Nucleus accumbens (tissue), 56 donors: ENCODE data around the gene USP20.

Experiments used
- DNase-seq, 56 donors: peaks; one replicate each; lab custom pipeline; 2025; lab: John Stamatoyannopoulos, UW

Gene USP20

DNA sequence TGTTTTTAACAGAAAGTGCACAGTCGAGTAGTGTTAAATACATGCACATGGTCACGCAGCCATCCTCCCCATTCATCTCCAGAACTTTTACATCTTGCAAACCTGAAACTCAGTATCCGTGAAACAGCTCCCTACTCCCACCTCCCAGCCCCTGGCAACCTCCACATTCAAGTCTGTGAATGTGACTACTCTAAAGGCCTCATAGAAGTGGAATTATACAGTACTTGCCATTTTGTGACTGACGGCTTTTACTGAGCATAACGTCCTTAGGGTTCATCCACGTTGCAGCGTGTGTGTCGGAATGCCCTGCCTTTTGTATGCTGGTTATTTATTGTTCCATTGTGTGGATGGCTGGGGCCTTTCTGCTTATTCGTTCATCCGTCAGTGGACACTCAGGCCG, 35.8 kb downstream of the USP20 start:
- no peak for DNase-seq

DNA sequence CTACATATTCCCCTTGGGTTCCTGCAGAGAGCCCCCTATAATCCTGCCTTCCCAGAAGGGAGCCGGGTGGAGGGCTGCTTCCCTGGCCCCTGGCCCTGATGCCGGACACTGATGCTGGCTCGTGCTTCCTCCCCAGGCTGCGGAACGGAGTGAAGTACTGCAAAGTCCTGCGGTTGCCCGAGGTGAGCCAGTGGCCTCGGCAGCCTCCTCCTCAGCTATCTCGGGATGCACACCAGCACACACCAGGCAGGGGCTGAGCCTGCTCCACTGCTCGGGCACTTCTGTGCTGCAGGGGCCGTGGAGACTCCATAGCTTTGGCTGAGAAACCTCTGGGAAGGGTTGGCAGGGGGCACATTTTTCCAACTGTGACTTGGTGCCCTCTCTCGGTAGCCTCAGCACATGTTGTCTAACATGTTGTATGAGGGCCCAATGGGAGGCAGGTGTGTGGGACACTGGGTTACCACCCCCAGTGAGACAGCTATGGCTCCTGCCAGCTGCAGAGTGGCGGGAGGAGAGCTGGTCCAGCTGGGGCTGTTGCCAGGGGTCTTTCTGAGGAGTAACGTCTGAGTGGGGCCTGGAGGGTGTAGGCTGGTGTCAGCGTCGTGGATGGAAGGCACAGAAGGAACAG, 38.4 kb downstream of the USP20 start:
- no peak for DNase-seq

DNA sequence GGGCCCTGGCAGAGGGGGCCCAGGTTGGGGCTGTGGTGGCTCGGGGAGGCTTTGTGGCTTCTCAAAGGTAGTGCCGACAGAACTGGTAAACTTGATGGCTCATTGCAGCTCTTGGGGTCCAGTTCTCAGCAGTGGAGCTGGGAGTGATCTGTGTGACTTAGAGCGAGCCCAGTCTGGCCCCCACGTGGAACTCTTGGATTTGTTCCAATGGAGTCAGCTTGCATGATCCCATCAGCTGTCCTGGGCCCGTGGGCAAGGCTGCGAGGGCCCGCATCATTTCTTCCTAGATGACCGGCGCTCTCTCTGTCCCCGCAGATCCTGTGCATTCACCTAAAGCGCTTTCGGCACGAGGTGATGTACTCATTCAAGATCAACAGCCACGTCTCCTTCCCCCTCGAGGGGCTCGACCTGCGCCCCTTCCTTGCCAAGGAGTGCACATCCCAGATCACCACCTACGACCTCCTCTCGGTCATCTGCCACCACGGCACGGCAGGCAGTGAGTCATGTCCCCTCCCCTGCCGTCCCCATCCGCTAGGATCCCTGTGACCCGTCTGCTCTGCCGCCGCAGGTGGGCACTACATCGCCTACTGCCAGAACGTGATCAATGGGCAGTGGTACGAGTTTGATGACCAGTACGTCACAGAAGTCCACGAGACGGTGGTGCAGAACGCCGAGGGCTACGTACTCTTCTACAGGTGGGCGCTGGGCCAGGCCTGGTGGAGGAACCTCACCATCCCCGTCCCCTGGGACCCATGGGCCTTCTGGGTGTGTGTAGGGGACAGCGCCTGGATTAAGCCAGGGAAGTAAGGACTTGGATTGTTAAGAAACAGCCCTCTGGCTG, 39.2 kb downstream of the USP20 start:
- no peak for DNase-seq

DNA sequence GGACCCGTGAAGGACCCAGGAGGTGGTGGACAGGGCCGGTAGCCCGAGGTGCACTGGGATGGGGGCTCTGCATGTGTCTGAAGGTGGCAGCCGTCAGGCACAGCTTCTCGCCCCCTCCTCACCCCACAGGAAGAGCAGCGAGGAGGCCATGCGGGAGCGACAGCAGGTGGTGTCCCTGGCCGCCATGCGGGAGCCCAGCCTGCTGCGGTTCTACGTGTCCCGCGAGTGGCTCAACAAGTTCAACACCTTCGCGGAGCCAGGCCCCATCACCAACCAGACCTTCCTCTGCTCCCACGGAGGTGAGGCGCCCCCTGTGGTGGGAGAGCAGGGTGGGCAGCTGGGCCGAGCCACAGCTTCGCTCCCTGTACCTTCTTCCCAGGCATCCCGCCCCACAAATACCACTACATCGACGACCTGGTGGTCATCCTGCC, 39.9 kb downstream of the USP20 start:
- no peak for DNase-seq

DNA sequence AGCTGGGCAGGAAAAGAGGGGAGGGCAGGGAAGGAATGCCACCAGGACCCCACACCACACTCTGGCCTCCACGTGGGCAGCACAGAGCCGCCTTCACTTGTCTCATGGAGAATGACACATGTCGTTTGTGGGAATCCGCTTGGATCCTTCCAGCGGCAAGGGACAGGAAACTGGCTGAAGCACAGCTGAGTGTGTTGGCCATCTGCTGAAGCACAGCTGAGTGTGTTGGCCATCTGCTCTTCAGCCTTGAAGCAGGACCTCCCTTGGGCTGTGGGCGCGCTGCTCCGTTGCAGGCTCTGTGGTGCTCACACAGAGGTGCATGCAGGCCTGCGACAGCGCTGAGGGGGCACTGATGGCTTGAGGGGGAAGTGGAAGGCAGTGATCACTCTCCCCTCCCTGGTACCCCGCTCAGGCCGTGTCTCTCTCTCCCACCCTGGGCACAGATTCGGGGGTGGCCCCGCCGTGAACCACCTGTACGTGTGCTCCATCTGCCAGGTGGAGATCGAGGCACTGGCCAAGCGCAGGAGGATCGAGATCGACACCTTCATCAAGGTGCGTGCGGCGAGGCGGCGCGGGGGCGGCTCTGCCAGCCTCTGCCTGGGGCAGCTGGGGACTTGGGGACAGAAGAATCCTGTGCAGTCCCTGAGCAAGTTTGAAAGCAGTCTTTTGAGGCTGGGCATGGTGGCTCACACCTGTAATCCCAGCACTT, 40.6 kb downstream of the USP20 start:
- no peak for DNase-seq

DNA sequence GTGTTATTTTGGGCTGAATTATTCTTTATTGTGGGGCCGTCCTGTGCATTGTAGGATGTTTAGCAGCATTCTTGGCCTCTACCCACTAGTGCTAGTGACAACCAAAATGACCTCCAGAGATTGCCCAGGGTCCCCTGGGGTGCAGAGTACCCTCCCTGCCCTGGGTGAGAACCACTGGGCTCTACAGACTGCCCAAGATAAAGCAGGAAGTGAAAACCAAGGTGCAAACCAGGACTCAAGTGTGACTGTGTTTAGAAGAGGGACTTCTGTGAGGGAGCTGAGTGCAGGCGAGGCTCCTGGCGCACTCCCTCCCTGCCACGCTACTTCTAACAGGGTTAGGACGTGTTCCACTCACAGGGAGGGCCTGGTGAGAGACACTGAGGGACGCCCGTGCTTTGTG, 41.6 kb downstream of the USP20 start:
- DNase-seq = no peak

DNA sequence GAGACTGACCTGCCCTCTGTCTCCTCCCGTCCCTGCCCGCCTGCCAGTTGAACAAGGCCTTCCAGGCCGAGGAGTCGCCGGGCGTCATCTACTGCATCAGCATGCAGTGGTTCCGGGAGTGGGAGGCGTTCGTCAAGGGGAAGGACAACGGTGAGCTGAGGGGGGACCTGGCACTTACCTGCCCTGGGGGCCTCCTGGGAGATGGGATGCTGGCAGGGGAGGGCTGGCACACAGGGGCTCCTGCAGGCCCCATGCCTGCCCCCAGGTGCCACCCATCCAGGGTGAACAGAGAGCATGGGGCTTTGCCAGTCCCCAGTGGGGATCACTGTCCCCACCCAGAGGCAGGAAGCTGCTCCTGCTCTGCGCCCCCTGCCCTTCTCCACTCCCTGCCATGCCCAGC, 43.0 kb downstream of the USP20 start:
- DNase-seq = no peak

DNA sequence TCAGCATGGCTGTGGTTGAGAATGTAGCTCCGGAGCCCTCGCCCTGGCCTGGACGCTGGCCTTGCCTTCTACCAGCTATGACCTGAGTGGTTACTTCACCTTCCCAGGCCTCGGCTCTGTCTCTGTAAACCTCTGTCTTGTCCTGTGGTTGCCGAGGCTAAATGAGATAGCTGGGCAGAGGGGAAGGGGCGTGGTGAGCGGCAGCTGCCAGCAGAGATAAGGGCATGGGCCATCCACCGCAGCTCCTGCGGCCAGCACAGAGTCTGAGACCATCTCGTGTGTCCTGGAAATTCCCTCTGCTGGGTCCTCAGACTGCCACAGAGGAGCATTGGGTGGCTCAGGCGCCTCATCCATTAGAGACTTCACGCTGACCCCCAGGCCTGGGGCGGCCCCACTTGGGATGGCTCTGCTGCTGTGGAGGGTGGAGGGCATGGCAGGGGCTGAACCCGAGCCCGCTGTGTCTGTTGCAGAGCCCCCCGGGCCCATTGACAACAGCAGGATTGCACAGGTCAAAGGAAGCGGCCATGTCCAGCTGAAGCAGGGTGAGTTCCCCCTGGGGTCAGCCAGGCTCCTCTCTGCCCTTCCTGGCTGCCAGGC, 43.9 kb downstream of the USP20 start:
- DNase-seq = no peak

DNA sequence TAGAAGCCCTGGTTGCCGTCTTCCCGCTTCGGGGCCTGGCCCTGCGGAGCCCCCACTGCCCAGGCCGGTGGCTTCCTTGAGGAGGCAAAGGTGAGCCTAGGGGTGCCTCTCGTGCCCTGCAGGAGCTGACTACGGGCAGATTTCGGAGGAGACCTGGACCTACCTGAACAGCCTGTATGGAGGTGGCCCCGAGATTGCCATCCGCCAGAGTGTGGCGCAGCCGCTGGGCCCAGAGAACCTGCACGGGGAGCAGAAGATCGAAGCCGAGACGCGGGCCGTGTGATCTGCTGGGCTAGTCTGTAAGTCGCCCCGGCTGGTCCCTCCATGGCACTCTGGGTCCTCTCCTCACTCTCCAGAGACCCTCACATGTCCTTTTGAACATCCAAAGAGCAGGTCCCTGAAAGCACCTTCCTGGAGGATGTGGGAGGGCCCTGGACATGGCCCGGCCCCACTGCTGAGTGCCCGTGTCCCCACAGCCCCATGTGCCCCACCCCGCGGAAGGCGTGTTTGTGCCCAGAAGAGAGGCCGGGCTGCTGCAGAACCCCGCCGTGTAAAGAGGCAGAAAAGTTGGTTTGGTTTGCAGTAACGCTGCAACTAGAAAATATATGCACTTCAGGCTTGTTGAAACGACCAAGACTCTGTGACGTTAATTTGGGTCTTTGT, 44.9 kb downstream of the USP20 start:
- DNase-seq = no peak

DNA sequence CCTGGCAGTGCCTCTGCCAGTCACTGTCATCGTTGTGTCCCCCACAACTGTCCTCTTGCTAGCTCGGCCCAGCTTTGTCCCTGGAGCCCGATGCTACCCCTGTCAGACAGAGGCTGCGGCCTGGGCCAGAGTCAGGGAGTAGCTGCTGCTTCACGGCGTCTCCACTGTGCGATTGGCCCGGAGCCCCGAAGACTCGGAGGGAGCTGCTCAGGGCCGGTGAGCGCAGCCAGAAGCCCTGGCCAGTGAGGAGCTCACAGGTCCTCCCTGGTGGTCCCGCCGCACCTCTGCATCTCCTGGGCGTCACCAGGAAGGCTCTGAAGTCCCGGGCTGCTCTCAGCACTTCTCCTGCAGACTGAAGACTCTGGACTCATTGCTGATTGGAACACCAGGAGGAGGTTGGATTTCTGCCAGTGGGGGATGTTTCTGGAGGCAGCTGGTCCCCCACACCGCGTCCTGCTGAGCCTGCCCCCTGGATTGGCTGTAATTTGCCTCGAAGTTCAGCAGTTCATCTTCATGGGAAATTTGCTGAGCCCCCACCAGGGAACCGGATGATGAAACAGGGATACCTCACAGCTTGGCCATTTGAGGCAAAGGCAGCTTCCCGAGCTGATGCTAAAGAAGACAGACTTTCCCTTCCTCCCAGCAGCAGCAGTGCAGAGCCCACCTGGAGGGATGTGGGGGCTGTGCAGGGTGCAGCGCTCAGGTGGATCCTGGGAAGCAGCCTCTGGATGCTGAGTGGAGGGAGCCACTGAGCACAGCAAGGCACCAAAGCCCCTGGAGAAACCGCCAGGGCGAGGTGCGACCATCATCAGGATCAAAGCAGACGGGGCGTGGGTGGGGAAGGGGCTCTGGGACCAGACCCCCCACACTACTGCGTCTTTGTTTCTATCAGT, 45.6 kb downstream of the USP20 start:
- peak in 22 of 56 donors; percentile 9 to 72 (median 42) for DNase-seq

DNA sequence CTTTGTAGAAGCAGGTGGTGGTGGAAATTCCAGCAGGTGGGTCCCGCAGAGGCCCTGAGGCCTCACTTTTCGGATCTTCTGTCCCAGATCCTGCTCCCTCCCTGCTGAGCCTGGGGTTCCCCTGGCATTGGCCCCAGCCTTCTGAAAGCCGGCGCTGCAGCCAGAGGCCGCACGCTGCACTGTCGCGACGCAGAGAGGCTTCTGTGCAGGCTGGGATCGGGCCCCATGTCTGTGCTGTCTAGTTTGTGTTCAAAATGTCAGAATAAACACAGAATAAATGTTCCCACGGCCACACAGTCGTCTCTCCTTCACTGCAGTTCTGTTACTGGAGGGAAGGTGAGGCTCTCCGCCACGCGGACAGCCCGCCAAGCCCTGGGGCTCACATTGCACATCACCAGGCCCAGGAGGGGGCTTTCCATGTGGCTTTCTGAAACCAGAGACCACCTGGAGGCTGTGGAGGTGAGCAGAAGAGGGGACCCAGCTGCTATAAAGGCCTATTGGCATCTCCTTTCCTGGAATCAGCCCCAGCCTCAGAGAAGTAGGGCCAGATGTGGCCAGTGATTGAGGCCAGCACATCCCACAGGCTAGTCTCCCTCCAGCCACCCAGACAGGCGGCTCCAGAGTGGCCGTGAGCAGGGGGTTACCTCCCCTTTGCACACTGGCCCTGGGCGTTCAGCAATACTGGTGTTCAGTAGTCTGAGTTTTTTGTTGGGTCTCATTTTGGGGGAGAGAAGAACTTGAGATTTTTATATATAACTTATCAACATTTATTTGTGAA, 46.5 kb downstream of the USP20 start:
- no peak for DNase-seq

DNA sequence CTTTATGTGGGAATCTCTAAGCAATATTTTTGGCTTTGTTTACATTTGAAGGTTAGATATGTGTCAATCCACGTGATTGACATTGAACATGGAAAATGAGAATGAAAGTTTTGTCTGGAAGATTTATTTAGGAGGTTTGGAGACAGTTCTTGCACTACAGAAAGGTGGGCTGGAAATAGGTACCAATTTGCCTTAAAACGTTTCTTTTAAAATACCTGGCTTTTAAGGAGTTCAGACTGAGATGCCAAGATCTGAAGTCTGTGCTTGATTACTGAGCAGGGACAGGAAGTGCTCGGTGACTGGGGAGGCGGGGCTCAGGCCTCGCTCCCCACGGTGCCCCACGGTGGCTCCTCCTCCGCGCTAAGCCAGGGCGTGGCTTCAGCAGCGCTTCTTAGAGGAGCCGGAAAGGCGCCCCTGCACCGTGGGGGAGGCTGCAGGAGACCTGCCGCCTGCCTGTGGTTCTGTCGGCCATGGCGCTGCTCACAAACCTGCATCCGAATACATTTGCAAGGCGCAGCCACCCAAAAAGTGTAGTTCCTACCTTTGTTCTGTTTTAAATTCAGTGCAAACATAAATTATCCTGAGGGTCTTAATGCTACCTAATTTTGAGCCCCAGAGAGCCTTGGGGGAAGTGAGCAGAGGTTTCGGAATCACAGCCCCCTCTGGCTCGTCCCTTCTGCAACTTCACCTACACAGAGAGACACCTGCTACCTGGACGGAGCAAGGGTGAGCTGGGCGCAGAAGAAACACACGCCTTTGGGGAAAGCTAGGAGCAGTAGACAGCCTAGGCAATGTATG, 49.2 kb downstream of the USP20 start:
- DNase-seq = peak in 53 of 56 donors; percentile 25 to 85 (median 62)

DNA sequence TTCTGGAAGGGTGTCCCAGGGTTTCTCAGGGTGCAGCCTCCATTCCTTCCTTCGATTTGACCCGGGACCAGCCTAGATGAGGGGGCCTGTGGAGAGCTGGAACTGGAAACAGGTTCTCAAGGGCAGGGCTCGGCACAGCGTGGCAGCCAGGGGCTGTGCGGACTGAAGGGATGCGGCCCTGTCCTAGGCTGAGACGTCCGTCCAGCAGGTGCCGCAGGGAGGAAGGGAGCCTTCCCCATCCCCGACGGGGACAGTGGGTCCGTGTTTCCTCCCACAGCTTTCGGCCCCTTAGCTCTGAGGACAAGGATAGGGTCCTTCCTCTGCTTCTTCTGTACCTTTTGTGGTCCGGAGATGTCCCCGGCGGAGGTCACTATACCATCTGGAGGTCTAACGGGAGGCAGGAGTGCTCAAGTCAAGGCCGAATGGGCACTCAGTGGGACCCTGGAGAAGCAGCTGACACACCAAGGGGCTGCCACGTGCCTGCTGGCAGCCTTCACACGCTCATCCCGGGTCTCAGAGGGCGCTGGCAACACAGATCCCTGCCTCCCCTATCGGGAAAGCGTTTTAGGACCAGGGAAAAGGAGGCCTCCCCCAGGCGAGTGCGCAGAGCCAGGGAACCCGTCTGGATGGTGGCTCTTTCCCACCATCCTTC, 49.9 kb downstream of the USP20 start:
- DNase-seq = peak in 8 of 56 donors; percentile 39 to 69 (median 56)

DNA sequence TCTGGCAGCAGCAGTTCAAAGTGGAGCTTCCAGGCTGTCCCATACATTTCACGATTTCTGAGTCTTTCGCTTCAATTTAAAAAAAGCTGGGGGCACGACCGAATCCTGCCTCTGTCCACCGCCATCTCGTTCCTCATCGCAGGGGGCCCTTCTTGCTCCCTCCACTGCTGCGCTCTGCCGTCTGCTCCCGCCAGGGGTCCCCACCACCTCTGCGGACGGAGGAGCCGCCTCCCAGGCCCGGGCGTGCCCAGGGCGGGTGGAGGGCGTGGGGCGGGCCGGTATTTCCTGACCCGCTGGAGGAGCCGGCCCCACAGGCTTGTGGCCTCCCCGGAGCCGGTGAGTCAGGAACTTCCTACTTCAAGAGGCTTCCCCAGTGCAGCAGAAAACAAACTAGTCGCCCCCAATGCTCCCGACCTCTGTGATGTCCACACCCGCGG, 50.4 kb downstream of the USP20 start:
- DNase-seq = peak in 55 of 56 donors; percentile 26 to 91 (median 74)

DNA sequence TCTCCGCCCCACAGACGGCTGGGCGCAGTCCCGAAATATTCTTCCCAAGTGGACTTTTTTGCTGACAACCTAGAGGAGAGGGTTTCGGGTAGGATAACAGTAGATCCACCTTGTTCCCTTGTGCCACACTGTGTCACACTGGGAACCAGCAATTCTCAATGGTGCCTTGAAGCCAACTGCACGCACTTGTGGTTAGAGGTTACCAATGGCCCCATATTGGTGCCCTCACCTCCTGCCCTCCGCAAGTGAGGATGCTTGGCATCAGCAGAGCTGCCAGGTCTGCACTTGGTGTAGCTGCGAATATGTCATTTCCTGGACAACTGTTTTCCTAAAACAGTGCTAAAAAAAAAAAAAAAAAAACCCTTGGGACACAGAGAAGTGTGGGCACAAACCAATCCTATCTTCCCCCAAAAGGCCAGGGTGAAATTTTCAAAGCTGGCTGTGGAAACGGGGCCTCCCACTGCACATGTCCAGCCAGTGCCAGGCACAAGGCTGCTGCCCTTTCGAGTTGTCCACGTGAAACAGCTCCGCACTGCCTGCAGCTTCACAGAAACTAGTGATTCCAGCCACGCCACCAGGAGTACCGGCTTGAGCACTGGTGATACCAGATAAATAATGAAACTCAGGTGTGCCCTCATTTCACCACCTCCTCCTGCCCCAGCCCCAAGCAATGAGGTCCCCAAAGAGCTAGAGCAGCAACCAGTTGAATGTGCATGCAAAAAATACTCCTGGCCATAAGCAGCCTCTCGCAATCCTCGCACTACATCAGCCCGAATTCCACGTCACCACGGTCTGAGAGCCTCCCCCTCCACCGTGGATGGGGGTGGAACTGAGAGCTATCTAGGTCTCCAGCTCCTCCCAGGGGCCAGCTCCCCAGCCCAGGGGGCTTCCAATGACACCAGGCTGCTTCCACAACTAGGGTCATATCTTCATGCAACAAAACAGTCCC, 51.2 kb downstream of the USP20 start:
- peak in 31 of 56 donors; percentile 11 to 58 (median 36) for DNase-seq
